ENCODE data around the gene CPXM1.
"Not testable (repeated sequence)": the region's sequence is repeated elsewhere in the genome, so short reads cannot be mapped to it uniquely, and the experiment has no call there.

CPXM1 gene

GRCh38 chr20:2835331-2835796, 34.9 kb upstream of the CPXM1 start:
- DNase-seq (ENCODE audit: low read depth) = no peak
- H3K4me3 ChIP-seq (ENCODE audit: low read depth, low read length) = no peak overlapping the region
- no peak for TF ChIP-seq CTCF (IDR thresholded peaks at IDR 0.05; ENCODE audit: insufficient read depth, low read depth, low read length, missing control alignments)

- no peak for DNase-seq (ENCODE audit: low read depth)
- H3K4me3 ChIP-seq (ENCODE audit: low read depth, low read length) = no peak overlapping the region
- TF ChIP-seq CTCF (IDR thresholded peaks at IDR 0.05; ENCODE audit: insufficient read depth, low read depth, low read length, missing control alignments) = no peak
Measured at GRCh38 chr20:2834401-2835110, 34.1 kb upstream of the CPXM1 start.

- DNase-seq (ENCODE audit: low read depth) = no peak
Measured at GRCh38 chr20:2833761-2834160, 33.3 kb upstream of the CPXM1 start.

GRCh38 chr20:2831206-2831605, 30.8 kb upstream of the CPXM1 start:
- not testable (repeated sequence) for H3K4me3 ChIP-seq (ENCODE audit: low read depth, low read length)

More at GRCh38 chr20:2833761-2834160, 33.3 kb upstream of the CPXM1 start:
- H3K4me3 ChIP-seq (ENCODE audit: low read depth, low read length) = no peak overlapping the region
- TF ChIP-seq CTCF (IDR thresholded peaks at IDR 0.05; ENCODE audit: insufficient read depth, low read depth, low read length, missing control alignments) = no peak

GRCh38 chr20:2829376-2829775, 28.9 kb upstream of the CPXM1 start:
- H3K4me3 ChIP-seq (ENCODE audit: low read depth, low read length) = no peak overlapping the region
- TF ChIP-seq CTCF (IDR thresholded peaks at IDR 0.05; ENCODE audit: insufficient read depth, low read depth, low read length, missing control alignments) = no peak
- no peak for DNase-seq (ENCODE audit: low read depth)

More at GRCh38 chr20:2831206-2831605, 30.8 kb upstream of the CPXM1 start:
- DNase-seq (ENCODE audit: low read depth) = not testable (repeated sequence)

- DNase-seq (ENCODE audit: low read depth) = no peak
- H3K4me3 ChIP-seq (ENCODE audit: low read depth, low read length) = no peak overlapping the region
- no peak for TF ChIP-seq CTCF (IDR thresholded peaks at IDR 0.05; ENCODE audit: insufficient read depth, low read depth, low read length, missing control alignments)
Measured at GRCh38 chr20:2826655-2827054, 26.2 kb upstream of the CPXM1 start.

- no peak overlapping the region for H3K4me3 ChIP-seq (ENCODE audit: low read depth, low read length)
- no peak for TF ChIP-seq CTCF (IDR thresholded peaks at IDR 0.05; ENCODE audit: insufficient read depth, low read depth, low read length, missing control alignments)
- no peak for DNase-seq (ENCODE audit: low read depth)
Measured at GRCh38 chr20:2825761-2826160, 25.3 kb upstream of the CPXM1 start.

All from GM12865 (cell line).